KMS-11 (cell line): ENCODE results near the gene BAZ2B.

Experiments used
- H2AFZ ChIP-seq: fragments of 200-600 bp; sonication (generic); 2 replicates; pipeline ENCODE4 v1.6.1; 2016; ENCODE audit warnings: antibody characterized with exemption, mixed run types, low read depth
- H3K27ac ChIP-seq: fragments of 200-600 bp; sonication (generic); 2 replicates; pipeline ENCODE4 v1.6.1; 2016; ENCODE audit warnings: mild to moderate bottlenecking, mixed run types
- H3K27me3 ChIP-seq: fragments of 200-600 bp; sonication (generic); 2 replicates; pipeline ENCODE4 v1.6.1; 2017; ENCODE audit warnings: mild to moderate bottlenecking, low read depth, mixed run types, moderate library complexity; ENCODE audit not compliant: insufficient read depth
- H3K36me3 ChIP-seq: fragments of 200-600 bp; sonication (generic); 2 replicates; pipeline ENCODE4 v1.6.1; 2017; ENCODE audit warnings: mild to moderate bottlenecking, mixed run types; ENCODE audit not compliant: insufficient read depth
- H3K4me1 ChIP-seq: fragments of 200-600 bp; sonication (generic); 2 replicates; pipeline ENCODE4 v1.6.1; 2016; ENCODE audit warnings: mild to moderate bottlenecking, low read depth, mixed run types; ENCODE audit not compliant: poor library complexity, severe bottlenecking
- H3K4me2 ChIP-seq: fragments of 200-600 bp; sonication (generic); 2 replicates; pipeline ENCODE4 v1.7.0; 2016; ENCODE audit warnings: mild to moderate bottlenecking, mixed run types
- H3K4me3 ChIP-seq: fragments of 200-600 bp; sonication (generic); IDR thresholded peaks from 2 replicates; pipeline ENCODE4 v1.6.1; 2017; ENCODE audit warnings: low read depth, low read length, mixed read lengths; ENCODE audit not compliant: insufficient read depth
- H3K79me2 ChIP-seq: fragments of 200-600 bp; sonication (generic); 2 replicates; pipeline ENCODE4 v1.6.1; 2016; ENCODE audit warnings: low read depth, mixed run types; ENCODE audit not compliant: insufficient read depth
- H3K9ac ChIP-seq: fragments of 200-600 bp; sonication (generic); 2 replicates; pipeline ENCODE4 v1.6.1; 2016; ENCODE audit warnings: mild to moderate bottlenecking, mixed run types
- H4K20me1 ChIP-seq: fragments of 200-600 bp; sonication (generic); 2 replicates; pipeline ENCODE4 v1.6.1; 2016; ENCODE audit warnings: mild to moderate bottlenecking, mixed run types; ENCODE audit not compliant: insufficient read depth
- CTCF ChIP-seq: fragments of 200-600 bp; sonication (generic); conservative IDR thresholded peaks from 2 replicates; pipeline ENCODE4 v1.6.1; 2017; ENCODE audit warnings: low read depth, mild to moderate bottlenecking, antibody characterized with exemption, low read length, moderate library complexity, mixed read lengths

BAZ2B gene

GRCh38 chr2:159445307-159445706, 171.0 kb downstream of the BAZ2B start:
- TF ChIP-seq CTCF, result no peak
- Histone ChIP-seq H3K79me2 (no peaks in the 10 kb centered on the region), H3K27ac (peak overlapping the region; percentile 59), H4K20me1 (no peaks in the 10 kb centered on the region), H3K4me2 (peak overlapping the region; percentile 40; the same call in 1 of the 2 replicates), H2AFZ (no peak overlapping the region), H3K4me1 (peaks cover 30% of the 10 kb centered on the region), H3K9ac (no peak overlapping the region), H3K4me3 (no peak overlapping the region), H3K27me3 (no peaks in the 10 kb centered on the region), H3K36me3 (no peaks in the 10 kb centered on the region)

GRCh38 chr2:159444754-159445153, 171.6 kb downstream of the BAZ2B start:
- Histone ChIP-seq H2AFZ (no peak overlapping the region), H4K20me1 (no peaks in the 10 kb centered on the region), H3K79me2 (no peaks in the 10 kb centered on the region), H3K27me3 (no peaks in the 10 kb centered on the region), H3K27ac (peak overlapping the region; percentile 59; the same call in 1 of the 2 replicates), H3K4me1 (peaks cover 30% of the 10 kb centered on the region), H3K4me3 (no peak overlapping the region), H3K9ac (no peak overlapping the region), H3K4me2 (peak overlapping the region; percentile 40; the same call in 1 of the 2 replicates), H3K36me3 (no peaks in the 10 kb centered on the region)
- no peak for TF ChIP-seq CTCF

- no peaks in the 10 kb centered on the region for H3K79me2 ChIP-seq
- no peak overlapping the region for H3K4me3 ChIP-seq
- H2AFZ ChIP-seq, result no peak overlapping the region
- no peak overlapping the region for H3K27ac ChIP-seq
- H3K9ac ChIP-seq, result no peak overlapping the region
- H3K36me3 ChIP-seq, result no peaks in the 10 kb centered on the region
- H3K4me1 ChIP-seq, result peaks cover 29% of the 10 kb centered on the region
- no peak for TF ChIP-seq CTCF
- H3K27me3 ChIP-seq, result no peaks in the 10 kb centered on the region
- no peaks in the 10 kb centered on the region for H4K20me1 ChIP-seq
- H3K4me2 ChIP-seq, result no peak overlapping the region
These were observed 174.0 kb downstream of the BAZ2B start for GRCh38 chr2:159442159-159442852.

- Histone ChIP-seq H3K4me3 (no peak overlapping the region), H3K27ac (no peak overlapping the region)
These were observed 175.2 kb downstream of the BAZ2B start for GRCh38 chr2:159441182-159441581.

More at GRCh38 chr2:159441182-159441581, 175.2 kb downstream of the BAZ2B start:
- H3K4me2 ChIP-seq, result no peak overlapping the region
- H3K36me3 ChIP-seq, result no peaks in the 10 kb centered on the region
- H4K20me1 ChIP-seq, result no peaks in the 10 kb centered on the region
- TF ChIP-seq CTCF, result no peak
- peaks cover 18% of the 10 kb centered on the region for H3K4me1 ChIP-seq
- H2AFZ ChIP-seq, result no peak overlapping the region
- H3K79me2 ChIP-seq, result no peaks in the 10 kb centered on the region
- H3K27me3 ChIP-seq, result no peaks in the 10 kb centered on the region
- H3K9ac ChIP-seq, result no peak overlapping the region
